CD4-positive, CD25-positive, alpha-beta regulatory T cell (primary cell): ENCODE data around the gene RAMP1. TPM values are rescaled to one million over a fixed set of nuclear protein-coding genes. Genes with fewer than 3 reads are reported as not detected.

Experiments
- ATAC-seq, 2 donors: fragments of 150-1000 bp; cut with Tn5 transposase; one replicate each; pipeline ENCODE4 v1.10.0; 2021; ENCODE audit warnings: low read depth in 2 of 2, moderate number of reproducible peaks in 2 of 2, moderate library complexity in 1 of 2
- DNase-seq, 3 donors: peaks; one replicate each; pipeline versions ENCODE4 v3.0.0 to v3.0.0-alpha.2; 2012 to 2022; ENCODE audit warnings: mixed read lengths in 1 of 3
- H3K27ac ChIP-seq: one replicate; pipeline ENCODE4 v1.7.0; 2013; ENCODE audit warnings: mild to moderate bottlenecking, low read length; ENCODE audit not compliant: insufficient read depth, poor library complexity, severe bottlenecking
- H3K27me3 ChIP-seq: one replicate; pipeline ENCODE4 v1.7.0; 2013; ENCODE audit warnings: low read length; ENCODE audit not compliant: control insufficient read depth, insufficient read depth
- H3K36me3 ChIP-seq: one replicate; pipeline ENCODE4 v1.7.0; 2013; ENCODE audit warnings: mild to moderate bottlenecking, low read length, moderate library complexity; ENCODE audit not compliant: control insufficient read depth, insufficient read depth
- H3K4me1 ChIP-seq: 2 replicates; pipeline ENCODE4 v1.7.0; 2013; ENCODE audit warnings: mild to moderate bottlenecking, low read length; ENCODE audit not compliant: insufficient read depth, control insufficient read depth, poor library complexity, severe bottlenecking
- H3K4me3 ChIP-seq: one replicate; pipeline ENCODE4 v1.7.0; 2013; ENCODE audit warnings: low read depth, mild to moderate bottlenecking, low read length, moderate library complexity
- H3K9me3 ChIP-seq, 2 experiments: 1 replicate in 1 of 2; 2 replicates in 1 of 2; pipeline ENCODE4 v1.7.0; 2013; ENCODE audit warnings: low read length in 2 of 2, mild to moderate bottlenecking in 1 of 2, moderate library complexity in 1 of 2; ENCODE audit not compliant: control insufficient read depth in 2 of 2
- H3K27ac Mint-ChIP-seq, 3 donors: one replicate each; pipeline ENCODE4 v1.8.0; 2020 to 2022; ENCODE audit warnings: mild to moderate bottlenecking in 3 of 3, mixed read lengths in 3 of 3, moderate library complexity in 2 of 3
- H3K27me3 Mint-ChIP-seq: one replicate; pipeline ENCODE4 v1.8.0; 2022; ENCODE audit warnings: mild to moderate bottlenecking, mixed read lengths
- H3K36me3 Mint-ChIP-seq: one replicate; pipeline ENCODE4 v1.8.0; 2020; ENCODE audit warnings: mixed read lengths
- H3K4me1 Mint-ChIP-seq, 4 donors: one replicate each; pipeline ENCODE4 v1.8.0; 2020 to 2022; ENCODE audit warnings: mixed read lengths in 4 of 4, mild to moderate bottlenecking in 1 of 4
- H3K4me3 Mint-ChIP-seq, 4 donors: one replicate each; pipeline ENCODE4 v1.8.0; 2020 to 2022; ENCODE audit warnings: mild to moderate bottlenecking in 4 of 4, mixed read lengths in 4 of 4, moderate library complexity in 3 of 4
- H3K9me3 Mint-ChIP-seq, 7 donors: one replicate each; pipeline ENCODE4 v1.8.0; 2020 to 2022; ENCODE audit warnings: mixed read lengths in 7 of 7, mild to moderate bottlenecking in 3 of 7, moderate library complexity in 2 of 7
- polyA plus RNA-seq, 4 donors: library from polyadenylated mRNA; unstranded; fragments of 300-500 nt; fragmentation: Illumina TruSeq; gene quantifications; one replicate each; pipeline ENCODE4 v1.2.3, GENCODE V29; 2021
- total RNA-seq: library from RNA; stranded (reverse); gene quantifications from one replicate; pipeline ENCODE4 v1.2.3, GENCODE V29; 2022

RAMP1 gene
- total RNA-seq (not detected), polyA plus RNA-seq (under 1 TPM in 1 of 4 donors, not detected in 3; 0.22 TPM)

GRCh38 chr2:237859533-237860272, at the start of gene RAMP1:
TSS of gene RAMP1 (plus strand) at chr2:237859623. CDS start at chr2:237859676, 53 bp downstream.
- Mint-ChIP-seq H3K27ac (peak within 1 kb of the TSS in 1 of 3 donors; percentile 40), H3K9me3 (peaks cover 0 to 3% (median 0%) of the 10 kb centered on the region in 7 donors), H3K27me3 (peaks cover 48% of the 10 kb centered on the region), H3K36me3 (no peaks in the 10 kb centered on the region), H3K4me1 (peaks cover 0 to 7% (median 0%) of the 10 kb centered on the region in 4 donors), H3K4me3 (peak within 1 kb of the TSS in 2 of 4 donors; percentile 38 to 64)
- Histone ChIP-seq H3K4me1 (no peaks in the 10 kb centered on the region), H3K9me3 (no peaks in the 10 kb centered on the region), H3K27ac (no peak within 1 kb of the TSS), H3K27me3 (peaks cover 14% of the 10 kb centered on the region), H3K4me3 (no peak within 1 kb of the TSS), H3K36me3 (no peaks in the 10 kb centered on the region)
- ATAC-seq (no peak), DNase-seq (peak in 1 of 3 donors; percentile 15)

GRCh38 chr2:237815637-237816036, 43.8 kb upstream of the RAMP1 start:
- Histone ChIP-seq H3K36me3 (no peaks in the 10 kb centered on the region), H3K27me3 (no peaks in the 10 kb centered on the region), H3K4me3 (no peak overlapping the region), H3K4me1 (no peaks in the 10 kb centered on the region), H3K9me3 (no peaks in the 10 kb centered on the region), H3K27ac (no peak overlapping the region)
- peaks cover 0 to 6% (median 5%) of the 10 kb centered on the region in 4 donors for H3K4me1 Mint-ChIP-seq
- H3K36me3 Mint-ChIP-seq = no peaks in the 10 kb centered on the region
- no peak for ATAC-seq
- H3K27me3 Mint-ChIP-seq = no peaks in the 10 kb centered on the region
- peaks cover 0 to 1% (median 0%) of the 10 kb centered on the region in 7 donors for H3K9me3 Mint-ChIP-seq
- no peak for DNase-seq
- no peak overlapping the region for H3K4me3 Mint-ChIP-seq
- no peak overlapping the region for H3K27ac Mint-ChIP-seq

- peaks cover 0 to 6% (median 5%) of the 10 kb centered on the region in 4 donors for H3K4me1 Mint-ChIP-seq
- H3K9me3 Mint-ChIP-seq = peaks cover 0 to 1% (median 0%) of the 10 kb centered on the region in 7 donors
Measured at GRCh38 chr2:237816531-237816930, 42.9 kb upstream of the RAMP1 start.

GRCh38 chr2:237818066-237818473, 41.4 kb upstream of the RAMP1 start:
- H3K27ac ChIP-seq = no peak overlapping the region
- peak in 1 of 3 donors; percentile 7 for DNase-seq
- no peak for ATAC-seq
- peaks cover 0 to 1% (median 0%) of the 10 kb centered on the region in 7 donors for H3K9me3 Mint-ChIP-seq
- peaks cover 0 to 6% (median 5%) of the 10 kb centered on the region in 4 donors for H3K4me1 Mint-ChIP-seq
- no peak overlapping the region for H3K27ac Mint-ChIP-seq
- H3K36me3 Mint-ChIP-seq = no peaks in the 10 kb centered on the region
- H3K4me1 ChIP-seq = no peaks in the 10 kb centered on the region
- H3K27me3 Mint-ChIP-seq = no peaks in the 10 kb centered on the region
- no peaks in the 10 kb centered on the region for H3K27me3 ChIP-seq
- H3K9me3 ChIP-seq = no peaks in the 10 kb centered on the region
- H3K36me3 ChIP-seq = no peaks in the 10 kb centered on the region
- H3K4me3 Mint-ChIP-seq = no peak overlapping the region
- no peak overlapping the region for H3K4me3 ChIP-seq

More at GRCh38 chr2:237816531-237816930, 42.9 kb upstream of the RAMP1 start:
- DNase-seq (no peak), ATAC-seq (no peak)
- no peaks in the 10 kb centered on the region for H3K27me3 Mint-ChIP-seq
- H3K36me3 ChIP-seq = no peaks in the 10 kb centered on the region
- no peaks in the 10 kb centered on the region for H3K36me3 Mint-ChIP-seq
- H3K4me3 Mint-ChIP-seq = no peak overlapping the region
- H3K27ac ChIP-seq = no peak overlapping the region
- no peak overlapping the region for H3K4me3 ChIP-seq
- H3K9me3 ChIP-seq = no peaks in the 10 kb centered on the region
- H3K4me1 ChIP-seq = no peaks in the 10 kb centered on the region
- H3K27ac Mint-ChIP-seq = no peak overlapping the region
- no peaks in the 10 kb centered on the region for H3K27me3 ChIP-seq

GRCh38 chr2:237819231-237819630, 40.2 kb upstream of the RAMP1 start:
- no peaks in the 10 kb centered on the region for H3K36me3 Mint-ChIP-seq
- H3K9me3 Mint-ChIP-seq = no peaks in the 10 kb centered on the region
- H3K27ac Mint-ChIP-seq = no peak overlapping the region
- ATAC-seq = no peak
- Histone ChIP-seq H3K27ac (no peak overlapping the region), H3K36me3 (no peaks in the 10 kb centered on the region), H3K9me3 (no peaks in the 10 kb centered on the region), H3K27me3 (no peaks in the 10 kb centered on the region), H3K4me3 (no peak overlapping the region), H3K4me1 (no peaks in the 10 kb centered on the region)
- DNase-seq = no peak
- H3K4me1 Mint-ChIP-seq = peaks cover 0 to 6% (median 5%) of the 10 kb centered on the region in 4 donors
- no peaks in the 10 kb centered on the region for H3K27me3 Mint-ChIP-seq
- H3K4me3 Mint-ChIP-seq = no peak overlapping the region

GRCh38 chr2:237820421-237820820, 39.0 kb upstream of the RAMP1 start:
- H3K27ac ChIP-seq = no peak overlapping the region
- H3K27me3 Mint-ChIP-seq = no peaks in the 10 kb centered on the region
- no peak overlapping the region for H3K4me3 ChIP-seq
- peaks cover 0 to 6% (median 5%) of the 10 kb centered on the region in 4 donors for H3K4me1 Mint-ChIP-seq
- H3K27ac Mint-ChIP-seq = no peak overlapping the region
- ATAC-seq = no peak
- H3K36me3 ChIP-seq = no peaks in the 10 kb centered on the region
- no peaks in the 10 kb centered on the region for H3K27me3 ChIP-seq
- DNase-seq = no peak
- H3K9me3 ChIP-seq = no peaks in the 10 kb centered on the region
- H3K9me3 Mint-ChIP-seq = no peaks in the 10 kb centered on the region
- no peak overlapping the region for H3K4me3 Mint-ChIP-seq
- H3K4me1 ChIP-seq = no peaks in the 10 kb centered on the region
- H3K36me3 Mint-ChIP-seq = no peaks in the 10 kb centered on the region

- no peak overlapping the region for H3K27ac ChIP-seq
- no peak overlapping the region for H3K4me3 Mint-ChIP-seq
- H3K27me3 Mint-ChIP-seq = no peaks in the 10 kb centered on the region
- no peak for ATAC-seq
- DNase-seq = no peak
- no peak overlapping the region for H3K27ac Mint-ChIP-seq
- no peak overlapping the region for H3K4me3 ChIP-seq
- H3K4me1 Mint-ChIP-seq = peaks cover 0 to 5% (median 2%) of the 10 kb centered on the region in 4 donors
- H3K36me3 ChIP-seq = no peaks in the 10 kb centered on the region
- no peaks in the 10 kb centered on the region for H3K9me3 Mint-ChIP-seq
- no peaks in the 10 kb centered on the region for H3K36me3 Mint-ChIP-seq
- H3K4me1 ChIP-seq = no peaks in the 10 kb centered on the region
- no peaks in the 10 kb centered on the region for H3K27me3 ChIP-seq
- no peaks in the 10 kb centered on the region for H3K9me3 ChIP-seq
Measured at GRCh38 chr2:237823544-237823943, 35.9 kb upstream of the RAMP1 start.

GRCh38 chr2:237824085-237824484, 35.3 kb upstream of the RAMP1 start:
- Histone ChIP-seq H3K27ac (no peak overlapping the region), H3K4me3 (no peak overlapping the region), H3K9me3 (no peaks in the 10 kb centered on the region), H3K36me3 (no peaks in the 10 kb centered on the region), H3K27me3 (no peaks in the 10 kb centered on the region), H3K4me1 (no peaks in the 10 kb centered on the region)
- Mint-ChIP-seq H3K27me3 (no peaks in the 10 kb centered on the region), H3K36me3 (no peaks in the 10 kb centered on the region), H3K9me3 (no peaks in the 10 kb centered on the region), H3K4me1 (peaks cover 0 to 3% (median 1%) of the 10 kb centered on the region in 4 donors), H3K4me3 (no peak overlapping the region), H3K27ac (no peak overlapping the region)
- DNase-seq = no peak
- ATAC-seq = no peak
